ENCODE results near the gene HIVEP3. TPM values are rescaled to one million over a fixed set of nuclear protein-coding genes. Genes with fewer than 3 reads are reported as not detected.

Gene HIVEP3
- total and polyA plus RNA-seq, 2 donors (not counting 1 experiment from before 2014, with no cell fraction given): 2.0 to 5.1 TPM

DNA sequence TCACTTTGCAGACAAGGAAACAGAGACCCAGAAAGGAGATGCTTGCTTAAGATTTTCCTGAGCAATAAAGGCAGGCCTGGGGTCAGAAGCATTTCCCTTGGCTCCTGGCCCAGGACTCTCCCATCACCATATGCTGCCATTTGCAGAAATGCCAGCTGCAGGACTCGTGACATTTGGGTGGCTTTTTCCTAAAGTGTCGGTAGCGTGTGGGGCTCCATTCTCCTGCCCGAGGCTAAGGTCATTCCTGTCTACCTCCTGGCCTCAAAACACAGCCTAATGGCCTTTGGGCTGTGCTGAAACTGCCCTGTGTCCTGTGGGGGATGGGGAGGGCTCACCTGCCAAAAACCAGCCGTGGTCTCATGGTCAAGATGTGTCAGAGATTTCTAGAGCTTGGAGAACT lies 218.1 kb downstream of the HIVEP3 start:
- no peaks in the 10 kb centered on the region for H3K9me3 ChIP-seq (ENCODE audit: control extremely low read depth in 1 of 3, control insufficient read depth in 2 of 3, insufficient read depth in 1 of 3, low read length in 2 of 3)
- no peak for TF ChIP-seq EZH2 (IDR thresholded peaks at IDR 0.05; ENCODE audit: borderline replicate concordance, insufficient read depth, low read depth, low read length, poor library complexity, severe bottlenecking)
- no peak for TF ChIP-seq CTCF (IDR thresholded peaks at IDR 0.05)
- Mint-ChIP-seq H3K27me3 (no peaks in the 10 kb centered on the region), H3K4me3 (no peak overlapping the region), H3K27ac (no peak overlapping the region), H3K4me1 (peaks cover 18% of the 10 kb centered on the region), H3K9me3 (ENCODE audit: insufficient read depth) (no peaks in the 10 kb centered on the region)
- WGBS (ENCODE audit: insufficient coverage): 100% methylated on average over 4 of the region's 5 CpGs
- no peak overlapping the region for H3K4me3 ChIP-seq (ENCODE audit: control extremely low read depth in 1 of 5, extremely low read depth in 1 of 5, insufficient read depth in 1 of 5, low read depth in 2 of 5, low read length in 4 of 5)
- H3K4me2 ChIP-seq (replicated peaks; ENCODE audit: low read depth, low read length, poor library complexity, severe bottlenecking): no peak overlapping the region
- POLR2A ChIA-PET: no interaction called here
- intact Hi-C loops (cut with micrococcal nuclease): no loop called here
- CTCF ChIA-PET: no interaction called here
- no peak overlapping the region for H3K27ac ChIP-seq (ENCODE audit: low read length in 2 of 2)
- H3K36me3 ChIP-seq (replicated peaks in 1 of 2; ENCODE audit: control extremely low read depth in 1 of 2, control insufficient read depth in 1 of 2, extremely low read depth in 1 of 2, insufficient read depth in 2 of 2, low read length in 1 of 2): no peaks in the 10 kb centered on the region
- H2AFZ ChIP-seq (ENCODE audit: insufficient read depth, low read depth, low read length, poor library complexity, severe bottlenecking): no peak overlapping the region
- H3K4me1 ChIP-seq (ENCODE audit: control insufficient read depth in 2 of 2, insufficient read depth in 2 of 2, low read length in 2 of 2): peaks cover 6 to 12% of the 10 kb centered on the region in 2 donors
- no peaks in the 10 kb centered on the region for H4K20me1 ChIP-seq (ENCODE audit: control insufficient read depth, insufficient read depth, low read length, poor library complexity, severe bottlenecking)
- no peaks in the 10 kb centered on the region for H3K27me3 ChIP-seq (replicated peaks in 1 of 4; ENCODE audit: control extremely low read depth in 1 of 4, control insufficient read depth in 3 of 4, insufficient read depth in 4 of 4, low read length in 3 of 4)
- ATAC-seq (ENCODE audit: low read depth): no peak
- DNase-seq: no peak
- no peaks in the 10 kb centered on the region for H3K79me2 ChIP-seq (ENCODE audit: control insufficient read depth, insufficient read depth, low read length)
- no peak overlapping the region for H3K9ac ChIP-seq (ENCODE audit: low read length)

GRCh38 chr1:41699861-41700248 lies 218.9 kb downstream of the HIVEP3 start:
- no peak overlapping the region for H2AFZ ChIP-seq (ENCODE audit: insufficient read depth, low read depth, low read length, poor library complexity, severe bottlenecking)
- H3K4me1 ChIP-seq (ENCODE audit: control insufficient read depth in 2 of 2, insufficient read depth in 2 of 2, low read length in 2 of 2): peaks cover 6 to 12% of the 10 kb centered on the region in 2 donors
- no peak overlapping the region for H3K4me3 ChIP-seq (ENCODE audit: control extremely low read depth in 1 of 5, extremely low read depth in 1 of 5, insufficient read depth in 1 of 5, low read depth in 2 of 5, low read length in 4 of 5)
- POLR2A ChIA-PET: no interaction called here
- intact Hi-C loops (cut with micrococcal nuclease): no loop called here
- DNase-seq (no peak), ATAC-seq (ENCODE audit: low read depth) (no peak)
- H3K27ac Mint-ChIP-seq: no peak overlapping the region
- no peaks in the 10 kb centered on the region for H3K36me3 ChIP-seq (replicated peaks in 1 of 2; ENCODE audit: control extremely low read depth in 1 of 2, control insufficient read depth in 1 of 2, extremely low read depth in 1 of 2, insufficient read depth in 2 of 2, low read length in 1 of 2)
- 97% methylated on average over 6 of the region's 6 CpGs for WGBS (ENCODE audit: insufficient coverage)
- CTCF ChIA-PET: interaction anchor here (2.0 kb wide), 1 partner anchor 27 kb away, joined by 7 read pairs; no protein-coding TSS in a partner anchor
- no peak overlapping the region for H3K27ac ChIP-seq (ENCODE audit: low read length in 2 of 2)
- H3K4me2 ChIP-seq (replicated peaks; ENCODE audit: low read depth, low read length, poor library complexity, severe bottlenecking): no peak overlapping the region
- TF ChIP-seq EZH2 (IDR thresholded peaks at IDR 0.05; ENCODE audit: borderline replicate concordance, insufficient read depth, low read depth, low read length, poor library complexity, severe bottlenecking) (no peak), CTCF (IDR thresholded peaks at IDR 0.05) (no peak)
- no peak overlapping the region for H3K9ac ChIP-seq (ENCODE audit: low read length)
- H3K79me2 ChIP-seq (ENCODE audit: control insufficient read depth, insufficient read depth, low read length): no peaks in the 10 kb centered on the region
- no peaks in the 10 kb centered on the region for H4K20me1 ChIP-seq (ENCODE audit: control insufficient read depth, insufficient read depth, low read length, poor library complexity, severe bottlenecking)
- H3K4me1 Mint-ChIP-seq: peaks cover 18% of the 10 kb centered on the region
- no peaks in the 10 kb centered on the region for H3K27me3 ChIP-seq (replicated peaks in 1 of 4; ENCODE audit: control extremely low read depth in 1 of 4, control insufficient read depth in 3 of 4, insufficient read depth in 4 of 4, low read length in 3 of 4)
- H3K9me3 ChIP-seq (ENCODE audit: control extremely low read depth in 1 of 3, control insufficient read depth in 2 of 3, insufficient read depth in 1 of 3, low read length in 2 of 3): no peaks in the 10 kb centered on the region
- H3K9me3 Mint-ChIP-seq (ENCODE audit: insufficient read depth): no peaks in the 10 kb centered on the region
- H3K4me3 Mint-ChIP-seq: no peak overlapping the region
- H3K27me3 Mint-ChIP-seq: no peaks in the 10 kb centered on the region
